H7 (cell line): ENCODE data around the gene NUAK1. TPM values are rescaled to one million over a fixed set of nuclear protein-coding genes. Genes with fewer than 3 reads are reported as not detected.

Experiments used
- DNase-seq: peaks from one replicate; pipeline ENCODE4 v3.0.0; 2012
- H3K27me3 ChIP-seq: 2 replicates; pipeline ENCODE4 v1.6.0; 2011; ENCODE audit warnings: mild to moderate bottlenecking, low read length; ENCODE audit not compliant: control insufficient read depth, insufficient read depth
- H3K36me3 ChIP-seq: replicated peaks from 2 replicates; pipeline ENCODE4 v1.5.1; 2011; ENCODE audit warnings: low read length; ENCODE audit not compliant: control insufficient read depth, insufficient read depth
- H3K4me3 ChIP-seq: 2 replicates; pipeline ENCODE4 v1.5.1; 2011; ENCODE audit warnings: low read depth, mild to moderate bottlenecking, control low read depth, low read length, moderate library complexity; ENCODE audit not compliant: insufficient read depth
- total RNA-seq: library from RNA; depleted of rRNA; stranded (reverse); fragments of >200 nt; shearing (Covaris generic); gene quantifications from 2 replicates; pipeline ENCODE4 v1.2.3, GENCODE V29; 2014

NUAK1 gene
- total RNA-seq, 1 experiment from 2014 or later: 23.1 TPM

- no peak for DNase-seq
- H3K36me3 ChIP-seq: no peaks in the 10 kb centered on the region; the same call in 1 of the 2 replicates
- H3K27me3 ChIP-seq: peaks cover 2% of the 10 kb centered on the region; the same call in 1 of the 2 replicates
- H3K4me3 ChIP-seq: no peak overlapping the region
Observed at GRCh38 chr12:106141003-106141402, 2.2 kb upstream of the NUAK1 start.

DNA sequence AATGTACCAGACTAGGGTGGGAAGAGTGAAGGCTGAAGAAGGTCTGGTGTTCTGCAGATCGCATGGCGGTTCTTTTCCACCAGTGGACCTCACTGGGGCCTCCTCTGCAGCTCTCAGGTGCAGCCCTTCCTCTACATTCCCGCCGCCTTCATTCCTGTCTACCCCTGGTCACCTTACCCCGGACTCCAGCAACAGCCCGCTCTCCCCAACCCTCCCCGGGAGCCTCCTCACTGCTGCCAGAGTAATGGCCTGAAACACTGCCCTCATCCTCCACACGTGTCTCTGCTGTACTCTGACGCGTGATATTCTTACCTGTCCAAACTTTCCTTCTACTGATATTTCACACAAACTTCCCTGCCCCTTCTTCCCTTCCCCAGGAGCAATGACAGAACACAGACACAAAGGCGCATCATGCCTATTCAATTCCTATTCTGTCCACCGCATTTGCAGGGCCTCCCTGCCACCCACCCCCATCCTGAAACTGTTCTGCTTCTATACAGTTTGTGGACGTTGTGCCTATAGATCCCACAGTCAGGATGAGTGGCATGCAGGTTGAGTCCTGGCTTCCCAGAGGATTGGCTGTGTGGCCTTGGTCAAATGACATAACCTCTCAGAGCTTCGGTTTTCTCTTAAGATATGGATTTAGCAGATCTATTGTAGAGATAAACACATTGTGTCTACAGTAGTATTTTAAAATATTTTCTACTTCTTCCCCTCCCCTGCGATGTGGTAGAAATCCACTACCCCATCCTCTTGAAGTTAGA, 1.7 kb upstream of the NUAK1 start:
- Histone ChIP-seq H3K27me3 (peaks cover 2% of the 10 kb centered on the region; the same call in 1 of the 2 replicates), H3K4me3 (peak overlapping the region; percentile 83), H3K36me3 (no peaks in the 10 kb centered on the region; the same call in 1 of the 2 replicates)
- peak; percentile 46 for DNase-seq

DNA sequence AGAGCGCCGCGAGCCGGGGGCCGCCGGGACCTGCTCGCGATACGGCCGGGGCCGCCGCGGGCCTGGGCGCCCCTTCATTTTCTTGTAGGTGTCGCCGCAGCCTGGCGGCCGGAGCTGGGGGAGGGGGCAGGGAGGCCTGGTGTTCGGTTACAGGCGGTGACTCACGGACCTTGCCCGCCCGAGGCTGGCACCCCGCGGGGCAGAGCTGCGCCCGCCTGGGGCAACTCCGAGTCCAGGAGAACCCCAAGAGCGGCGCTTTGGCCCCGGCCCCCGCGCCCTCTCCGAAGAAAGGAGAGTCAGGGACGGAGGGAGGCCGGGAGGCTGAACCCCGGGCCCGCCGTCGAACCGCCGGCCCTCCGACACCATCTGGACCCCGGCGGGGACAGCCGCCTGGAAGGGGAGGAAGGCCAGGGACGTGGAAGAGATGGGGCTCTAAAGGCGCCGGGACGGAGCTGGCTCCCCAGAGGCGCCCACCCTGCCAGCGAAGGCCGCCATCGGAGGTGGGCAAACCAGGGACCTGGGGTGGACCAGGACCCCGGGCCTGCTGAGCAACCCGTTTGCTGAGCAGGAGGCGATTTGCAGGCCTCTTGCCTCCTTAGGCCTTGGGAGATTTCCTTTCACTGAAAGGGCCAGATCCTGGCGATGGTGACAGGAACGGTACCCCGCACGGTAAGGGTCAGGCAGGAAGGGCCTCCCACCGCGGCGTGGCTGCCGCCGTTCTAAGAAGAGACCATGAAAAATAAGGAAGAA, 843 bp upstream of the NUAK1 start:
- Histone ChIP-seq H3K36me3 (no peaks in the 10 kb centered on the region; the same call in 1 of the 2 replicates), H3K27me3 (peaks cover 2% of the 10 kb centered on the region; the same call in 1 of the 2 replicates), H3K4me3 (peak overlapping the region; percentile 83)
- DNase-seq: peak; percentile 94

DNA sequence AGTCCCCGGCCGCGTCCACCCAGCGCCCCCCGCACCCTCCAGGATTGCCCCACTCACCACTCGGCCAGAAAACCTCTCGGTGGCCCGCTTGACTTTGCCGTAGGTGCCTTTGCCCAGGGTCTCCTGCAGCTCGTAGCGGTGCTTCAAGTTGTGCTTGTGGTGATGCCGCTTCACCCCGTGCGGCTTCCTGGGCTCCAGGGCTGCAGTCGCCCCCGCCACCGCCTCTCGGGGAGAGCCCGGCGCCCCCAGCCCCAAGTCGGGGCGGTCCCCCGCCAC, 459 bp downstream of the NUAK1 start:
- Histone ChIP-seq H3K36me3 (no peaks in the 10 kb centered on the region; the same call in 1 of the 2 replicates), H3K4me3 (peak overlapping the region; percentile 83), H3K27me3 (peaks cover 2% of the 10 kb centered on the region; the same call in 1 of the 2 replicates)
- DNase-seq: no peak

DNA sequence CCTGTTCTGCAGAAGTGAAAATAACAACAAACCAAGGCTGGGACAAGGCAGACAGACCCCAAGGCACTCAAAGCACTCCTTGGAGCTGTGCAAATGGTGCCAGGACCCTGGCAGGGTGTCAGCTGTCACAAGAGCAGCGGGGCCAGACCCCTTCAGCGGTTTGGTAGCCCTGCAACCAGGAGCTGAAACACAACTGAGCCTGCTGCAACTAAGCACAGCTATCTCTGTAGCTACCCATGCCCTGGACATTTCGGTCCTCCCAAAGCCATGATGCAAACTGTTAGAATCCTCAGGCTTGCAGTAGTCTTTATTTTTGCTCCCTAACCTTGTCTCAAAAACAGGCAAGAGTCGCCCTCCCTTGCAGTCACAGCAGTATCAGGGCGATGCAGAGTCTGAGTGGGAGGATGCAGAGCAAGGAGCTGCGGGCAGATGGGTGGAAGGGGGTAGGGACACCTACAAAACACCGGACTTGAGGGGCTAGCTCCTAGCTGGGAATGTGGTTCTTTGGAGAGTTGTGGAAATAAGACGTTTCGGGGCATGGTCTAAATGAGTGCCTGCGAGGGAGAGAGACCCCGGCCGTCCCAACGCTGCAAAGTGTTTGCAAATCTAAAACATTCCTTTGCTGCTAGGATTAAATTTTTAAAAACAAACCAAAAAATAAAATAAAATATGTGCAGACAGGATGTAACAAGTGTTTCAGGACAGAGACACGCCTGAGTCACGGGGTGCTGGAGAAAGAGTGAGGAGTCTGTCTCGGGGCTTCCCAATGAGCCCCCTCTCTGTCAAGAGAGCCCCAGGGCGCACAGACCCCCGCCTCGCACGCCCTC, 1.0 kb downstream of the NUAK1 start:
- DNase-seq: no peak
- Histone ChIP-seq H3K4me3 (peak overlapping the region; percentile 83), H3K27me3 (peaks cover 2% of the 10 kb centered on the region; the same call in 1 of the 2 replicates), H3K36me3 (no peaks in the 10 kb centered on the region; the same call in 1 of the 2 replicates)

- DNase-seq: peak; percentile 78
Observed at GRCh38 chr12:106136263-106136662, 2.5 kb downstream of the NUAK1 start.

GRCh38 chr12:106135781-106136180, 3.0 kb downstream of the NUAK1 start:
- peaks cover 2% of the 10 kb centered on the region; the same call in 1 of the 2 replicates for H3K27me3 ChIP-seq
- no peak for DNase-seq
- H3K4me3 ChIP-seq: no peak overlapping the region
- H3K36me3 ChIP-seq: no peaks in the 10 kb centered on the region

More at GRCh38 chr12:106136263-106136662, 2.5 kb downstream of the NUAK1 start:
- H3K4me3 ChIP-seq: no peak overlapping the region
- no peaks in the 10 kb centered on the region for H3K36me3 ChIP-seq
- peaks cover 2% of the 10 kb centered on the region; the same call in 1 of the 2 replicates for H3K27me3 ChIP-seq

DNA sequence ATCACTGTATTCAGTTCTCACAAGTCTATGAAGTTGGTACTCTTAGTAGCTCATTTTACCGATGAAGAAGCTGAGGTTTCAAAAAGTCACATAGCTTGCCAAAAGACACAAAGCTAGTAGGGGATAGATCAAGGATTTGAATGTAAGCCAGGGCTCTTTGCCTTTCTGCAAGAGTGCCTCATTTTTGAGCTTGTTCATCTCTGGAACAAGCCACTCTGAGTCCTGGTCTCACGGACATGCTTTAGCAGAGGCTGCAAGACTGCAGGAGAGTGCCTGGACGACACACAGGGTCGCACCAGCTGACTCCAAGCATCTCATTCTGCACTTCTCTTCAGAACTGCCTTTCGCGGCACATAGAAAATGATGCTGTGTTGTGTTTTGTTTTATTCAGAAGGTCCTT, 3.7 kb downstream of the NUAK1 start:
- DNase-seq: no peak
- Histone ChIP-seq H3K27me3 (peaks cover 2% of the 10 kb centered on the region; the same call in 1 of the 2 replicates), H3K4me3 (no peak overlapping the region), H3K36me3 (no peaks in the 10 kb centered on the region)

GRCh38 chr12:106134294-106134949, 4.3 kb downstream of the NUAK1 start:
- DNase-seq: no peak
- peaks cover 2% of the 10 kb centered on the region; the same call in 1 of the 2 replicates for H3K27me3 ChIP-seq
- H3K36me3 ChIP-seq: no peaks in the 10 kb centered on the region
- H3K4me3 ChIP-seq: no peak overlapping the region

DNA sequence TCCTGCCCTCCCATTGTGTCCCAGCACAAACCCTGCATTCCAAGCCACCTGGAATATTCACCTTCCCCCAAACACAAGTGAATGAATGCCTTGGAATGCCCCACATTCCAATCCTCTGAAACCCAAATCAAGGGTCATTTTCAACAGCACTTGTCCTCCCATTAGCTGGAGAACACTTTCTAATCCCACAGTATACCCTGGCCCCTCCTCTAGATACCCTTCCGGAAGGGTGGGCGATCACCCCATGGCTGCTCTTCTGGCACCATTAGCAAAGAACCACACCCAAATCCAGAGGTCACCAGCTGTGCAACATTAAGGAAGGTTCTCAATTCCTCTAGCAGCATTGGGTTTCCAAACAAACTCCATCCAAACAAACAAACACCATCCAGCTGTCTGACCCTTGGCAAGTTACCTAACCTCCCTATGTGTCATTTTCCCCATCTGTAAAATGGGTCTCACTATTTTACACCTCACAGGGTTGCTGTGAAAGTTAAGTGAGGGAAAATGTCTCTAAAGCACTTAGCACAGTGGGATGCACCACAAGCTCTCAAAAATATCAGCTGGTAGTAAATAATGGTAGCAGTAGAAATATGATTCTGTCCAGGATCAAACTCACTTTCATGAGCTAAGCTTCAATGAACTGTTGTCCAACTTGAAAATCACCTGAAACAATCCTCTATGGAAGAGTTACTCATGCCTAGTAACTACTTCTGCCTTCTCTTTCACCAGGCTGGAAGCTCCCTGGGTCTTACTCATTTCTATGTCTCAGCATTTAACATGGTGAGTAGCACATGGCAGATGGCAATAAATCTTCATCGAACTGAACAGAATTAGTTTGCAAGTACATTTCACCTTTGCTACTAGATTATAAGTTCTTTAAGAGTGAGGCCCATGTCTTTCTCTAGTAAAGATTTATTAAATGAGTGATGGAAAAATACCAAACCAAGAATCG, 5.3 kb downstream of the NUAK1 start:
- no peak overlapping the region for H3K4me3 ChIP-seq
- peak; percentile 70 for DNase-seq
- peaks cover 2% of the 10 kb centered on the region; the same call in 1 of the 2 replicates for H3K27me3 ChIP-seq
- H3K36me3 ChIP-seq: no peaks in the 10 kb centered on the region

DNA sequence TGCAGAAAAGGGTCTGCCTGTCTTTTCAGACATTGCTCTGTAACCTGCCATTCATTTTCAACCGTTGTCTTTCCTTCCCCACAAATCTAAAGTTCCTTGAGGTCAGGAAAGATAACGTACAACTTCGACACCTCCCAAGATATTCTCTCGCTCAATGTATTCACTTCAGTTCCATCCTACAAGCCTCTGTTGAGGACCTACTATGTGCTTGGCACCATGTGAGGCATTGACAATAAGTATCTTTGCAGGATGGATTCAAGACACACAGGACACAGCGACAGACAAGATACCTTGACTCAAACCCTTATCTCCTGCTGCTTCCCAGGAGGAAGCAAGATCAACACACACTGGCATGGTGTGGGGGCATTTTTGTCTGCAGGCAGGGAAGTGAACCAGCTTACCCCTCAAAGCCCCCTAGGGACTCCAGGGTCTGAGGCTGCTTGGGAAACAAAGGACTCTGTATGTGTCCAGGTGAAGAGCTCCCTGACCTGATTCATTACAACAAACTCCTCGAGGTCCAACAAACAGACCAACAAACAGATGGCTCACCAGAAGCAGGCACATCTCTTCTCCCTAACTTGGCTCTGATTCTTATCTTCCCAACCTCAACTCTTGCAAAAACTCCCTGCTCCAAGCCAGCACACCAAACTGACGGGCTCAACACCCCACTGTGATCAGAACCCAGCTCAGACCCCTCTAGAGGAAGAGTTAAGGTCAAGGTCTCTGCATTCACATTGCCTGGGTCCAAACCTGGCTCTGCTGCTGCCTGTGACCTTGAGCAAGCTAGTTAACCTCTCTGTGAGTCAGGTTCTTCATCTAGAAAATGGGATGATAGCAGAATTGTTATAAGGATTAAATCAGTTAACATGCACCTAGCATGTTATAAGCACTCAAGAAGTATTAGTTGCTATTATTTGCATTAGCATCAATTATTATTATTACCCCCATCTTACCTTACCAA, 6.3 kb downstream of the NUAK1 start:
- no peaks in the 10 kb centered on the region for H3K36me3 ChIP-seq
- H3K27me3 ChIP-seq: peaks cover under 1% of the 10 kb centered on the region; the same call in 1 of the 2 replicates
- no peak overlapping the region for H3K4me3 ChIP-seq
- DNase-seq: no peak

DNA sequence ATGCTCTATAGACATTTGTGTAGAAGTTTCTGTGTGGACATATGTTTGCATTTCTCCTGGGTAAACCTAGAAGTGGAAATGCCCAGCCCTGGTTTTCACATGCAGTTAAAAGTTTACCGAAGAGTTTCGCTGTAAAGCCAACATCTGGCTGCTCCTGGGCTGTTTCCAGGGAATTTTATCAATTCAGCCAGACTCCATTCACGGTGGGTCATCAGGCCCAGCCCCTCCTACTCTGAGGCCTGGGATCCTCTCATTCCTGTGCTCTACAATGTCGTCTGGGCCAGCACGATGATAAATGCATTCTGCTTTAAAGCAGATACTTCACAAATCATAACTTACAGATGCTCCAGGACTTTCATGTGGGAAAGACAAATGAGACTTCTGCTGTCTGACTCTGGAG, 7.1 kb downstream of the NUAK1 start:
- Histone ChIP-seq H3K27me3 (no peaks in the 10 kb centered on the region), H3K36me3 (no peaks in the 10 kb centered on the region), H3K4me3 (no peak overlapping the region)
- no peak for DNase-seq
